Measurements from ENCODE around the gene SLC4A3. TPM values are rescaled to one million over a fixed set of nuclear protein-coding genes. Genes with fewer than 3 reads are reported as not detected.

SLC4A3 gene
- total RNA-seq, 5 donors from 2014 or later (not counting 1 experiment from before 2014, with no cell fraction given): 0.08 to 0.47 (median 0.37) TPM

GRCh38 chr2:219643084-219643473 lies 15.6 kb downstream of the SLC4A3 start:
- Mint-ChIP-seq H3K4me1 (peaks cover 0 to 7% (median 6%) of the 10 kb centered on the region in 3 donors), H3K4me3 (no peak overlapping the region), H3K36me3 (no peaks in the 10 kb centered on the region), H3K27me3 (peaks cover 10 to 49% of the 10 kb centered on the region in 2 donors), H3K9me3 (no peaks in the 10 kb centered on the region), H3K27ac (no peak overlapping the region)
- DNase-seq: no peak
- H3K27me3 ChIP-seq (replicated peaks in 1 of 2; ENCODE audit: control insufficient read depth in 2 of 2, extremely low read depth in 1 of 2, insufficient read depth in 2 of 2, low read length in 1 of 2): peaks cover 0 to 63% of the 10 kb centered on the region in 2 experiments
- POLR2A ChIA-PET: no interaction called here
- ATAC-seq (replicated peaks in 1 of 4): no peak
- CTCF ChIA-PET: interaction anchor here (1.0 to 1.4 kb wide), 3 partner anchors 32 to 102 kb away, joined by 3 to 6 read pairs (median 3); no protein-coding TSS in a partner anchor
- peaks cover 0 to 21% of the 10 kb centered on the region in 2 experiments for H3K4me1 ChIP-seq (ENCODE audit: control insufficient read depth in 1 of 2, extremely low read depth in 1 of 2, insufficient read depth in 2 of 2, low read length in 2 of 2)
- H3K9me3 ChIP-seq: no peaks in the 10 kb centered on the region
- H3K36me3 ChIP-seq (ENCODE audit: control insufficient read depth in 2 of 2, extremely low read depth in 1 of 2, insufficient read depth in 1 of 2, low read length in 1 of 2): no peaks in the 10 kb centered on the region
- H3K4me3 ChIP-seq (ENCODE audit: control insufficient read depth in 1 of 2, extremely low read depth in 1 of 2, low read length in 1 of 2): no peak overlapping the region
- no peak overlapping the region for H3K27ac ChIP-seq (ENCODE audit: low read length)
- 85% methylated on average over 2 of the region's 7 CpGs for WGBS (ENCODE audit: insufficient coverage)

GRCh38 chr2:219643788-219644398 lies 16.5 kb downstream of the SLC4A3 start:
- H3K4me1 ChIP-seq (ENCODE audit: control insufficient read depth in 1 of 2, extremely low read depth in 1 of 2, insufficient read depth in 2 of 2, low read length in 2 of 2): peaks cover 0 to 17% of the 10 kb centered on the region in 2 experiments
- no peak for ATAC-seq (replicated peaks in 1 of 4)
- CTCF ChIA-PET: interaction anchor here (1.6 to 1.8 kb wide), 3 partner anchors 10 to 241 kb away, joined by 3 to 13 read pairs (median 11); no protein-coding TSS in a partner anchor
- WGBS (ENCODE audit: insufficient coverage): 78% methylated on average over 9 of the region's 14 CpGs
- no peak overlapping the region for H3K4me3 Mint-ChIP-seq
- peaks cover 18 to 54% of the 10 kb centered on the region in 2 donors for H3K27me3 Mint-ChIP-seq
- no peaks in the 10 kb centered on the region for H3K9me3 Mint-ChIP-seq
- H3K27ac ChIP-seq (ENCODE audit: low read length): no peak overlapping the region
- POLR2A ChIA-PET: no interaction called here
- DNase-seq: no peak
- H3K36me3 ChIP-seq (ENCODE audit: control insufficient read depth in 2 of 2, extremely low read depth in 1 of 2, insufficient read depth in 1 of 2, low read length in 1 of 2): no peaks in the 10 kb centered on the region
- H3K9me3 ChIP-seq: no peaks in the 10 kb centered on the region
- no peaks in the 10 kb centered on the region for H3K36me3 Mint-ChIP-seq
- H3K27ac Mint-ChIP-seq: no peak overlapping the region
- H3K27me3 ChIP-seq (replicated peaks in 1 of 2; ENCODE audit: control insufficient read depth in 2 of 2, extremely low read depth in 1 of 2, insufficient read depth in 2 of 2, low read length in 1 of 2): peaks cover 0 to 61% of the 10 kb centered on the region in 2 experiments
- H3K4me1 Mint-ChIP-seq: peaks cover 0 to 7% (median 6%) of the 10 kb centered on the region in 3 donors
- H3K4me3 ChIP-seq (ENCODE audit: control insufficient read depth in 1 of 2, extremely low read depth in 1 of 2, low read length in 1 of 2): no peak overlapping the region

GRCh38 chr2:219644801-219645480 lies 17.5 kb downstream of the SLC4A3 start:
- peaks cover 24 to 57% of the 10 kb centered on the region in 2 donors for H3K27me3 Mint-ChIP-seq

GRCh38 chr2:219645631-219646527 lies 18.4 kb downstream of the SLC4A3 start:
- ATAC-seq (replicated peaks in 1 of 4) (no peak), DNase-seq (no peak)
- H3K4me3 ChIP-seq (ENCODE audit: control insufficient read depth in 1 of 2, extremely low read depth in 1 of 2, low read length in 1 of 2): no peak overlapping the region
- 95% methylated on average over 4 of the region's 12 CpGs for WGBS (ENCODE audit: insufficient coverage)
- H3K27me3 ChIP-seq (replicated peaks in 1 of 2; ENCODE audit: control insufficient read depth in 2 of 2, extremely low read depth in 1 of 2, insufficient read depth in 2 of 2, low read length in 1 of 2): peaks cover 2 to 56% of the 10 kb centered on the region in 2 experiments
- ChIA-PET CTCF (interaction anchor here (0.7 to 1.8 kb wide), 6 partner anchors 8 to 243 kb away, joined by 3 to 13 read pairs (median 6); no protein-coding TSS in a partner anchor), POLR2A (no interaction called here)
- Mint-ChIP-seq H3K27me3 (peaks cover 29 to 63% of the 10 kb centered on the region in 2 donors), H3K4me1 (peaks cover 0 to 7% (median 6%) of the 10 kb centered on the region in 3 donors), H3K36me3 (no peaks in the 10 kb centered on the region), H3K9me3 (no peaks in the 10 kb centered on the region), H3K4me3 (no peak overlapping the region), H3K27ac (no peak overlapping the region)
- H3K4me1 ChIP-seq (ENCODE audit: control insufficient read depth in 1 of 2, extremely low read depth in 1 of 2, insufficient read depth in 2 of 2, low read length in 2 of 2): peaks cover 0 to 10% of the 10 kb centered on the region in 2 experiments
- H3K27ac ChIP-seq (ENCODE audit: low read length): no peak overlapping the region
- H3K36me3 ChIP-seq (ENCODE audit: control insufficient read depth in 2 of 2, extremely low read depth in 1 of 2, insufficient read depth in 1 of 2, low read length in 1 of 2): no peaks in the 10 kb centered on the region
- H3K9me3 ChIP-seq: no peaks in the 10 kb centered on the region

More at GRCh38 chr2:219644801-219645480, 17.5 kb downstream of the SLC4A3 start:
- Histone ChIP-seq H3K36me3 (ENCODE audit: control insufficient read depth in 2 of 2, extremely low read depth in 1 of 2, insufficient read depth in 1 of 2, low read length in 1 of 2) (no peaks in the 10 kb centered on the region), H3K27me3 (replicated peaks in 1 of 2; ENCODE audit: control insufficient read depth in 2 of 2, extremely low read depth in 1 of 2, insufficient read depth in 2 of 2, low read length in 1 of 2) (peaks cover 0 to 57% of the 10 kb centered on the region in 2 experiments), H3K4me1 (ENCODE audit: control insufficient read depth in 1 of 2, extremely low read depth in 1 of 2, insufficient read depth in 2 of 2, low read length in 2 of 2) (peaks cover 0 to 10% of the 10 kb centered on the region in 2 experiments), H3K4me3 (ENCODE audit: control insufficient read depth in 1 of 2, extremely low read depth in 1 of 2, low read length in 1 of 2) (no peak overlapping the region), H3K27ac (ENCODE audit: low read length) (no peak overlapping the region), H3K9me3 (no peaks in the 10 kb centered on the region)
- H3K4me1 Mint-ChIP-seq: peaks cover 0 to 7% (median 6%) of the 10 kb centered on the region in 3 donors
- no peak overlapping the region for H3K4me3 Mint-ChIP-seq
- no peaks in the 10 kb centered on the region for H3K9me3 Mint-ChIP-seq
- no peak for DNase-seq
- POLR2A ChIA-PET: no interaction called here
- ATAC-seq (replicated peaks in 1 of 4): no peak
- H3K36me3 Mint-ChIP-seq: no peaks in the 10 kb centered on the region
- H3K27ac Mint-ChIP-seq: no peak overlapping the region
- CTCF ChIA-PET: interaction anchor here (0.6 to 1.8 kb wide), 7 partner anchors 9 to 1183 kb away, joined by 3 to 13 read pairs (median 4); no protein-coding TSS in a partner anchor
- WGBS (ENCODE audit: insufficient coverage): 86% methylated on average over 14 of the region's 17 CpGs

GRCh38 chr2:219648176-219648575 lies 20.7 kb downstream of the SLC4A3 start:
- ATAC-seq (replicated peaks in 1 of 4) (no peak), DNase-seq (no peak)
- H3K36me3 Mint-ChIP-seq: no peaks in the 10 kb centered on the region
- H3K9me3 Mint-ChIP-seq: peaks cover 0 to 3% (median 0%) of the 10 kb centered on the region in 3 donors
- Histone ChIP-seq H3K27me3 (replicated peaks in 1 of 2; ENCODE audit: control insufficient read depth in 2 of 2, extremely low read depth in 1 of 2, insufficient read depth in 2 of 2, low read length in 1 of 2) (peaks cover 4 to 44% of the 10 kb centered on the region in 2 experiments), H3K4me3 (ENCODE audit: control insufficient read depth in 1 of 2, extremely low read depth in 1 of 2, low read length in 1 of 2) (no peak overlapping the region), H3K4me1 (ENCODE audit: control insufficient read depth in 1 of 2, extremely low read depth in 1 of 2, insufficient read depth in 2 of 2, low read length in 2 of 2) (no peaks in the 10 kb centered on the region), H3K27ac (ENCODE audit: low read length) (no peak overlapping the region), H3K9me3 (no peaks in the 10 kb centered on the region), H3K36me3 (ENCODE audit: control insufficient read depth in 2 of 2, extremely low read depth in 1 of 2, insufficient read depth in 1 of 2, low read length in 1 of 2) (no peaks in the 10 kb centered on the region)
- H3K4me3 Mint-ChIP-seq: no peak overlapping the region
- peaks cover 41 to 69% of the 10 kb centered on the region in 2 donors for H3K27me3 Mint-ChIP-seq
- WGBS (ENCODE audit: insufficient coverage): no CpG with 5 or more reads among the region's 2 CpGs
- ChIA-PET CTCF (no interaction called here), POLR2A (no interaction called here)
- H3K27ac Mint-ChIP-seq: no peak overlapping the region
- H3K4me1 Mint-ChIP-seq: no peaks in the 10 kb centered on the region

GRCh38 chr2:219648963-219649362 lies 21.5 kb downstream of the SLC4A3 start:
- Mint-ChIP-seq H3K27ac (no peak overlapping the region), H3K36me3 (no peaks in the 10 kb centered on the region), H3K4me1 (no peaks in the 10 kb centered on the region), H3K9me3 (peaks cover 0 to 3% (median 0%) of the 10 kb centered on the region in 3 donors), H3K27me3 (peaks cover 45 to 69% of the 10 kb centered on the region in 2 donors), H3K4me3 (no peak overlapping the region)
- 50% methylated on average over 1 of the region's 4 CpGs for whole genome bisulfite sequencing (ENCODE audit: insufficient coverage)
- H3K27me3 ChIP-seq (replicated peaks in 1 of 2; ENCODE audit: control insufficient read depth in 2 of 2, extremely low read depth in 1 of 2, insufficient read depth in 2 of 2, low read length in 1 of 2): peaks cover 4 to 39% of the 10 kb centered on the region in 2 experiments
- no peak overlapping the region for H3K4me3 ChIP-seq (ENCODE audit: control insufficient read depth in 1 of 2, extremely low read depth in 1 of 2, low read length in 1 of 2)
- DNase-seq (no peak), ATAC-seq (replicated peaks in 1 of 4) (no peak)
- no peaks in the 10 kb centered on the region for H3K36me3 ChIP-seq (ENCODE audit: control insufficient read depth in 2 of 2, extremely low read depth in 1 of 2, insufficient read depth in 1 of 2, low read length in 1 of 2)
- POLR2A ChIA-PET: no interaction called here
- H3K4me1 ChIP-seq (ENCODE audit: control insufficient read depth in 1 of 2, extremely low read depth in 1 of 2, insufficient read depth in 2 of 2, low read length in 2 of 2): no peaks in the 10 kb centered on the region
- H3K27ac ChIP-seq (ENCODE audit: low read length): no peak overlapping the region
- no peaks in the 10 kb centered on the region for H3K9me3 ChIP-seq
- CTCF ChIA-PET: no interaction called here
